ENCODE data around the gene NPHP1. TPM values are rescaled to one million over a fixed set of nuclear protein-coding genes. Genes with fewer than 3 reads are reported as not detected.

NPHP1 gene
- total and polyA plus RNA-seq, 2 of the 4 experiments (the other 2 are of a cell fraction): 1.8 to 2.5 TPM

- no peak for TF ChIP-seq USF2 (IDR thresholded peaks at IDR 0.05; ENCODE audit: low read depth, low read length)
Measured at GRCh38 chr2:110124038-110124825, 80.6 kb downstream of the NPHP1 start (continued).

GRCh38 chr2:110121592-110121991, 83.2 kb downstream of the NPHP1 start:
- Histone ChIP-seq H2AK5ac (ENCODE audit: low read depth, low read length) (no peak overlapping the region), H2AFZ (replicated peaks; ENCODE audit: low read length, poor library complexity) (no peak overlapping the region), H2AK9ac (replicated peaks; ENCODE audit: low read depth, low read length, poor library complexity) (no peak overlapping the region), H4K91ac (ENCODE audit: insufficient read depth, low read depth, low read length) (no peak overlapping the region), H3K56ac (ENCODE audit: extremely low read depth, insufficient read depth, low read length) (no peak overlapping the region), H3K4me2 (ENCODE audit: low read depth, low read length) (no peak overlapping the region), H3K36me3 (ENCODE audit: control insufficient read depth, insufficient read depth, low read length) (no peaks in the 10 kb centered on the region), H4K20me1 (ENCODE audit: insufficient read depth, low read length) (no peaks in the 10 kb centered on the region), H3K9me3 (ENCODE audit: control insufficient read depth, insufficient read depth, low read length) (no peaks in the 10 kb centered on the region), H4K5ac (ENCODE audit: low read depth, low read length) (no peak overlapping the region), H4K8ac (ENCODE audit: low read depth in 2 of 2, low read length in 2 of 2) (no peak overlapping the region), H2BK120ac (ENCODE audit: low read depth, low read length) (no peak overlapping the region), H3K18ac (ENCODE audit: low read depth, low read length) (no peak overlapping the region), H3K14ac (replicated peaks; ENCODE audit: low read depth, low read length) (no peak overlapping the region), H2BK15ac (ENCODE audit: low read depth, low read length) (no peak overlapping the region), H2BK20ac (ENCODE audit: low read depth, low read length) (no peak overlapping the region), H3K27me3 (ENCODE audit: control insufficient read depth, insufficient read depth, low read length) (peaks cover 7% of the 10 kb centered on the region), H3K4ac (ENCODE audit: low read depth, low read length) (no peak overlapping the region), H3K4me1 (ENCODE audit: control insufficient read depth, insufficient read depth, low read length) (no peaks in the 10 kb centered on the region), H2BK5ac (ENCODE audit: low read depth, low read length, poor library complexity, severe bottlenecking) (no peak overlapping the region), H3K79me1 (ENCODE audit: low read depth in 1 of 2, low read length in 2 of 2) (no peaks in the 10 kb centered on the region), H3K9me1 (ENCODE audit: insufficient read depth, low read length) (no peaks in the 10 kb centered on the region; the same call in 1 of the 2 replicates), H3K27ac (ENCODE audit: insufficient read depth, low read length) (no peak overlapping the region), H3K9ac (ENCODE audit: low read depth, low read length) (no peak overlapping the region), H3K23ac (ENCODE audit: low read depth, low read length) (no peak overlapping the region), H3K4me3 (ENCODE audit: insufficient read depth, low read depth, low read length) (no peak overlapping the region)
- in situ Hi-C loops (cut with MboI; ENCODE audit: low sequenced_read_pairs): no loop called here
- CTCF ChIA-PET: no interaction called here
- POLR2A ChIA-PET (ENCODE audit: unreplicated experiment): no interaction called here
- no TSS peak for BruUV-seq (replicated peaks)
- dilution Hi-C loops (cut with HindIII; ENCODE audit: low sequenced_read_pairs, unreplicated experiment): no loop called here
- WGBS, 2 experiments (ENCODE audit: extremely low coverage in 2 of 2, insufficient read length in 1 of 2): no CpG with 5 or more reads among the region's 3 CpGs
- DNase-seq (no peak), ATAC-seq (ENCODE audit: low read depth) (no peak)
- intact Hi-C loops (cut with micrococcal nuclease): no loop called here
- no peak for TF ChIP-seq POLR2A (IDR thresholded peaks at IDR 0.05; ENCODE audit: low read depth, low read length)
- TF ChIP-seq RCOR1 (IDR thresholded peaks at IDR 0.05; ENCODE audit: insufficient replicate concordance, low read length): no peak
- TF ChIP-seq USF2 (IDR thresholded peaks at IDR 0.05; ENCODE audit: low read depth, low read length): no peak
- no peak for TF ChIP-seq FOS (IDR thresholded peaks at IDR 0.05; ENCODE audit: low read depth, low read length)
- no peak for TF ChIP-seq RFX5 (IDR thresholded peaks at IDR 0.05; ENCODE audit: low read depth, low read length)
- TF ChIP-seq MAZ (IDR thresholded peaks at IDR 0.05; ENCODE audit: borderline replicate concordance, low read depth, low read length): no peak
- no peak for TF ChIP-seq NFE2L2 (IDR thresholded peaks at IDR 0.05; ENCODE audit: low read depth, low read length)
- TF ChIP-seq SMC3 (IDR thresholded peaks at IDR 0.05; ENCODE audit: low read depth, low read length): no peak
- no peak for TF ChIP-seq RAD21 (IDR thresholded peaks at IDR 0.05; ENCODE audit: low read length)
- no peak for TF ChIP-seq CHD1 (IDR thresholded peaks at IDR 0.05; ENCODE audit: low read depth, low read length)
- no peak for TF ChIP-seq MAFK (IDR thresholded peaks at IDR 0.05; ENCODE audit: low read depth, low read length)
- TF ChIP-seq BHLHE40 (IDR thresholded peaks at IDR 0.05; ENCODE audit: low read depth, low read length): no peak
- TF ChIP-seq CTCF (conservative IDR thresholded peaks at IDR 0.05; ENCODE audit: low read depth, low read length): no peak
